ENCODE data around the gene TSBP1. TPM values are rescaled to one million over a fixed set of nuclear protein-coding genes. Genes with fewer than 3 reads are reported as not detected.

The TSBP1 gene
- total and polyA plus RNA-seq, 2 of the 13 experiments (the other 11 are each of a cell fraction or from before 2014, with no cell fraction given), result not detected

GRCh38 chr6:32371803-32372202, at the start of gene TSBP1 (continued):
- TF ChIP-seq ZHX2 (IDR thresholded peaks at IDR 0.05; ENCODE audit: low read depth) (no peak), ZHX2 (CRISPR knock-in tag; IDR thresholded peaks at IDR 0.05; ENCODE audit: borderline replicate concordance) (no peak), TCF7 (IDR thresholded peaks at IDR 0.05; ENCODE audit: low read depth) (no peak)

DNA sequence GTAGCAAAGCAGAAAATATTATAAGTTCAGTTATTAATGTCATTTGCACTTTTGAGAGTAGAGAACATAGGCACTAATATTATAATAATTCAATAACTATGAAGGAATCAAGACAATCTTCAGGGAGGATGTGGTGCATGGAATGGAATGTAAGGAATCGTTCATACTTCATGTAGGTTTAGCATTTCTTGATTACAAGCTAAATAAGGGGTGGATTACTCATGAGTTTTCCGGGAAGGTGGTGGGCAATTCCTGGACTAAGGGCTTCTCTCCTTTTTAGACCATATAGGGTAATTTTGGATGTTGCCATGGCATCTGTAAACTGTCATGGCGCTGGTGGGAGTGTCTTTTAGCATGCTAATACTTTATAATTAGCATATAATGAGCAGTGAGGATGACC, 44.3 kb upstream of the TSBP1 start:
- Histone ChIP-seq H3K27ac (ENCODE audit: extremely low read length, insufficient read depth, low read length) (no peak overlapping the region), H3K4me2 (ENCODE audit: low read depth, low read length) (no peak overlapping the region), H3K27me3 (ENCODE audit: control insufficient read depth in 1 of 2, insufficient read depth in 2 of 2, low read length in 2 of 2) (peaks cover 5 to 31% of the 10 kb centered on the region in 2 experiments), H3K36me3 (replicated peaks in 1 of 2; ENCODE audit: control insufficient read depth in 1 of 2, insufficient read depth in 2 of 2, low read length in 2 of 2) (no peaks in the 10 kb centered on the region), H2AFZ (ENCODE audit: low read length) (no peak overlapping the region), H3K9me3 (ENCODE audit: low read length) (no peaks in the 10 kb centered on the region), H3K4me3 (replicated peaks in 1 of 3; ENCODE audit: insufficient read depth in 1 of 3, low read depth in 2 of 3, low read length in 3 of 3) (no peak overlapping the region), H3K4me1 (ENCODE audit: insufficient read depth, low read length) (no peaks in the 10 kb centered on the region), H4K20me1 (ENCODE audit: insufficient read depth, low read length) (no peaks in the 10 kb centered on the region), H3K9ac (ENCODE audit: insufficient read depth, low read depth, low read length) (no peak overlapping the region), H3K79me2 (ENCODE audit: insufficient read depth, low read length) (no peaks in the 10 kb centered on the region)
- intact Hi-C loops (cut with micrococcal nuclease; ENCODE audit: unreplicated experiment), result loop anchor here (5.0 kb wide), 1 partner anchor 61 kb away; no protein-coding TSS in a partner anchor
- POLR2A ChIA-PET, result no interaction called here
- WGBS (ENCODE audit: low lambda C conversion rate), result 1% methylated on average over 3 of the region's 3 CpGs
- in situ Hi-C loops (cut with HindIII; ENCODE audit: extremely low pct_ligation_motif_present, low pct_unique_long_range_greater_than_20kb), result loop anchor here (5.0 kb wide), 1 partner anchor 281 kb away; no protein-coding TSS in a partner anchor
- TF ChIP-seq ZNF432 (CRISPR knock-in tag; IDR thresholded peaks at IDR 0.05; ENCODE audit: borderline replicate concordance), result no peak
- 0 out of 2 replicates have a peak, but pooled peaks have one; percentile 2 for TF ChIP-seq RNF2 (conservative IDR thresholded peaks at IDR 0.05; ENCODE audit: low read depth)
- TF ChIP-seq SMAD1 (CRISPR knock-in tag; IDR thresholded peaks at IDR 0.05; ENCODE audit: borderline replicate concordance, low read depth), result no peak
- DNase-seq (ENCODE audit: low spot score), result no peak
- CTCF ChIA-PET (ENCODE audit: low intra/inter-chr PET ratio, low total read pairs), result interaction anchor here (1.7 to 4.8 kb wide), 4 partner anchors 276 to 381 kb away, joined by 7 to 36 read pairs (median 12); no protein-coding TSS in a partner anchor
- FAIRE-seq, result no peak
- ATAC-seq, result no peak
- BruUV-seq (replicated peaks), result no TSS peak

Measured in HepG2 (cell line).